GM12874 (cell line): ENCODE measurements around the gene SIGLEC7.

ENCODE experiments used
- TF ChIP-seq, protein P1 (sequence below): IDR thresholded peaks from 2 replicates; pipeline ENCODE4 v1.5.1; 2011; ENCODE audit warnings: low read depth, mild to moderate bottlenecking, control low read depth, low read length, moderate library complexity; ENCODE audit not compliant: insufficient read depth

The SIGLEC7 gene

GRCh38 chr19:51188227-51188559, 46.1 kb downstream of the SIGLEC7 start:
- TF ChIP-seq, protein P1, sequence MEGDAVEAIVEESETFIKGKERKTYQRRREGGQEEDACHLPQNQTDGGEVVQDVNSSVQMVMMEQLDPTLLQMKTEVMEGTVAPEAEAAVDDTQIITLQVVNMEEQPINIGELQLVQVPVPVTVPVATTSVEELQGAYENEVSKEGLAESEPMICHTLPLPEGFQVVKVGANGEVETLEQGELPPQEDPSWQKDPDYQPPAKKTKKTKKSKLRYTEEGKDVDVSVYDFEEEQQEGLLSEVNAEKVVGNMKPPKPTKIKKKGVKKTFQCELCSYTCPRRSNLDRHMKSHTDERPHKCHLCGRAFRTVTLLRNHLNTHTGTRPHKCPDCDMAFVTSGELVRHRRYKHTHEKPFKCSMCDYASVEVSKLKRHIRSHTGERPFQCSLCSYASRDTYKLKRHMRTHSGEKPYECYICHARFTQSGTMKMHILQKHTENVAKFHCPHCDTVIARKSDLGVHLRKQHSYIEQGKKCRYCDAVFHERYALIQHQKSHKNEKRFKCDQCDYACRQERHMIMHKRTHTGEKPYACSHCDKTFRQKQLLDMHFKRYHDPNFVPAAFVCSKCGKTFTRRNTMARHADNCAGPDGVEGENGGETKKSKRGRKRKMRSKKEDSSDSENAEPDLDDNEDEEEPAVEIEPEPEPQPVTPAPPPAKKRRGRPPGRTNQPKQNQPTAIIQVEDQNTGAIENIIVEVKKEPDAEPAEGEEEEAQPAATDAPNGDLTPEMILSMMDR: no peak

GRCh38 chr19:51192689-51193088, 50.6 kb downstream of the SIGLEC7 start:
- TF ChIP-seq, protein P1: no peak

DNA sequence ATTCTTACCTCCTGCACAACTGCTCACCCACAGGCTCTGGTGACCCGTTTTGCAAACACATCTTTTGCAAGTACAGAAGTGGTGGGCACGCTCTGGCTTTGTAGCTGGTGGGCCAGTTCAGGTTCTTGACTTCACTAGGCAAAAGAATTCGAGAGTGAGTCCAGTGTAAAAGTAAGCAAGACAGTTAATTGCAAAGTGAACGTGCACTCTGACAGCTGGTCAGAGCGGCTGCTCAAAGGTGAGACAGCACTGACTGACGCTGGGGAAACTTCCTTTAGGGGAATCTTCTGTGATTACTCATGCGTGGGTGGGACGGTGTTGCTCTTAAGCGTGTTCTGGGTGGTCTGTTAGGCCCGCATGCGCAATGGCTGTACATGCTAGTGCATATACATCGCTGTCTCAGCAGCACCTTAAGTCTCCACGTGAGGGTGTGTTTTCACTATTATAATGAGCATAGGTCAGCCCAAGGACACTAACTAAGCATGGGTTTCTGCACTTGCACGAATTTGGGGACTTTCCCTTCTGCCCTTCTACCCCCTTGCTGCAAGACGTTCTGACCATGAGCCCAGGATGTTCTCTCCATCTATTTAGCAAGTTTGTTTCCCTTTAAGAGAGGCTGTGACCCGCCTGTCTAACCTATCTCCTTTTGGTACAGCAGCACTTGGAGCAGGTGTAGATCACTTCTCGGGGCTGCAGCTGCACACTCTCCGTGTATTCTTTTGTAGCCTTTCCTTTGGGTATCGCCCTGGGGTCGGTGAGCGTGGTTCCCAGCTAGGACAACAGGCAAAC, 52.6 kb downstream of the SIGLEC7 start:
- TF ChIP-seq, protein P1: no peak

DNA sequence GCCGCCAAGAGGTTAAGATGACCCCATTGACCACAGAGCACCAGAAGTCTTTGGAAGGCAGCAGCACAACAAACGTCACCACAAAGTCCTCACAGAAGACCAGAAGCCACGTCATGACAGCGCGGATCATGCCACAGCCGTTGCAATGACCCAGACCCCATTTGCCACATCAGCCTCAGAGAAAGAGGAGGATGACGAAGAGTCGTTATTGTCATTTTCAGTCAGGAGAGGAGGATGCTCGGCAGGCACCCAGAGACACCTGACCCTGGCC, 53.1 kb downstream of the SIGLEC7 start:
- TF ChIP-seq, protein P1: no peak

- TF ChIP-seq, protein P1: no peak
These were observed 53.5 kb downstream of the SIGLEC7 start for GRCh38 chr19:51195616-51196015.

GRCh38 chr19:51196181-51196580, 54.1 kb downstream of the SIGLEC7 start:
- TF ChIP-seq, protein P1: no peak

- TF ChIP-seq, protein P1: no peak
These were observed 56.5 kb downstream of the SIGLEC7 start for GRCh38 chr19:51198641-51199040.
